Occipital lobe (tissue), 2 donors: ENCODE measurements around the gene NOVA1. TPM values are rescaled to one million over a fixed set of nuclear protein-coding genes. Genes with fewer than 3 reads are reported as not detected.

Experiments used
- DNase-seq: peaks from one replicate; lab custom pipeline; 2025; lab: John Stamatoyannopoulos, UW
- total RNA-seq: library from RNA; depleted of rRNA; stranded (reverse); fragments of >200 nt; gene quantifications from one replicate; pipeline ENCODE4 v1.2.3, GENCODE V29; 2014

NOVA1 gene
- total RNA-seq, 1 donor from 2014 or later = 58.3 TPM

DNA sequence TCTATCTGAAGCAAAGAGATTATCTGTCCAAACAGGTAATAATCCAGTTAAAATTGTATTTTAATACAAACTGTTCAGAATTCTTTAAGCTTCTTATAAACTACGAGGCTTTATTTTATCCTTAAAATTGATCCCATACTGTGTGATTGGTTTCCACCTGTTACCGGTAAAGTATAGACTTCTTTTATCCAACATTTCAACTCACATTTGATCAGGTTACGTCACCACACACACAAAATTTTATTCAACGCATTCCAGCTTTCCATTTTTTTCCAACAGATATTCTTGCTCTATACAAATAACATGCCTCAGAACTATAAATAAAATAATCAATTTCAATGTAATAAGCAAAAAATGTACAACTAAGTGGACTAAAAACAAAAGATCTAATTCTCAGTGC lies 4.5 kb downstream of the NOVA1 start:
- no peak for DNase-seq

- no peak for DNase-seq
Measured at GRCh38 chr14:26589925-26590324, 7.9 kb downstream of the NOVA1 start.

- DNase-seq = no peak
Measured at GRCh38 chr14:26577711-26578110, 20.1 kb downstream of the NOVA1 start.

GRCh38 chr14:26554069-26554772 lies 43.6 kb downstream of the NOVA1 start:
- DNase-seq = no peak

GRCh38 chr14:26549571-26549970 lies 48.3 kb downstream of the NOVA1 start:
- DNase-seq = no peak

DNA sequence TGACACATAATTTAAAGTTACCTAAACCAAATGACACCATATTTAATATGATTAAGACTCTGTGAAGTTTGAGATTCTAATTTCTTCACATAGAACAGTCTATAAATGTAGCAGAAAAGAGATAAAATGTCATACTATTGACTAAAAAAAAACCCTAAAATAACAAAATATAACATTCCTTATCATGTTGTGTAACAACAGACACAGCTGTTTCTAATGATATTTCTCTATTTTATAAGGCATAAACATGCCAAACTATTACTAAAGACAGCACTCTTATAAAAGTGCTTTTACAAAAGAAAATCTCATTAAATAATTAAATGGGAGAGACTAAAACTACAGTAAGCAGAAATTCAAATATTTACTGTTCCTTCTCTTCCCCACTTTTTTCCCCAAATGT lies 49.4 kb downstream of the NOVA1 start:
- no peak for DNase-seq

DNA sequence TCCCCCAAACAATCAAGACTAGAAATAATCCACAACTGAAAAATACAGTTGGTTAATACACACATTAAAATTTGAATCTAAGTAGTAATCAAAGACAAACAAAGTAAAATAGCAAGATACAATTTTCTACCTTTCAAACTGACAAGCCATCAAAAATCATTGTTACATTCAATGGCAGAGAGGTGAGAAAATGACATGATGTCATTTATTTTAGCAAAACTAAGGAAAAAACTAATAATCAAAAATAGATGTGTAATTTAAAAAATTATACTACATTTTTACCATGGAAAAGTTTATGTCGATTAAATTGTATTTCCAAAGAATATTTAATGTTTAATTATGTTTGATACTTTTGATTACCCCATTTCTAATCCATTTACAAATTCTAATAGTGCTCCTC lies 59.7 kb downstream of the NOVA1 start:
- DNase-seq = no peak

DNA sequence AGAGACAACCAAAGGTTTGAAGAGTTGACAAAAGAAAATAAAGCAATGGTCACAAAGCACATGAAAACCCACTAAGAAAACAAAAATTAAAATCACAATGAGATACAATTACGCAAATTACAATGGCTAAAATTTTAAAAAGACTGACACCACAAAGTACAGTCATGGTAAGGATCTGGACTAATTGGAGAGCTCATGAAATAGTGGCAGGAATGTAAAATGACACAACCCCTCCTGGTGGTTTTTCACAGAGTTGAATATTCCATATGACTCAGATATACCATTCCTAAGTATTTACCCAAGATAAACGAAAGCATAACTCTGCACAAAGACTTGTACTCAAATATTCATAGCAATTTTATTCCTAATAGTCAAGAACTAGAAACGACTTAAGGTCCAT lies 65.9 kb downstream of the NOVA1 start:
- DNase-seq = no peak

- no peak for DNase-seq
Measured at GRCh38 chr14:26528415-26529182, 69.2 kb downstream of the NOVA1 start.

GRCh38 chr14:26527095-26527494 lies 70.7 kb downstream of the NOVA1 start:
- DNase-seq = no peak

- DNase-seq = no peak
Measured at GRCh38 chr14:26526137-26526536, 71.7 kb downstream of the NOVA1 start.

GRCh38 chr14:26525085-26525484 lies 72.7 kb downstream of the NOVA1 start:
- DNase-seq = no peak

- DNase-seq = no peak
Measured at GRCh38 chr14:26522967-26523366, 74.9 kb downstream of the NOVA1 start.

DNA sequence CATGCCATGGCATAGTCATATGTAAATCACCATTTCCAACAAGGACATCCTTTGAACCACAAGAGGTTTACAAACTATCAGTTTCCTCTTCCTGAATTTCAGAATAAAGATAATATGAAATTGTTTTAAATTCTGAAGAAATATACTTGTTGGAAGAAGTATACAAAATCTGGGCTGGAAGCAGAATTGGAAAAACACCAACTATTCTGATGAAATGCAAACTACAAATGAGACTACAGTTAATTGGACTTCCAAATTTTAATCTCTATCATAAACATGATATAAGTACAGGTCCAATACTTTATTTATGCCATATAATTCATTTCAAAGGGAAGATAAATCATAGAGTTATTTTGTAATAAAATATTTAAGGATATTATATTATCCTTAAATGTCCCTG lies 80.1 kb downstream of the NOVA1 start:
- no peak for DNase-seq

DNA sequence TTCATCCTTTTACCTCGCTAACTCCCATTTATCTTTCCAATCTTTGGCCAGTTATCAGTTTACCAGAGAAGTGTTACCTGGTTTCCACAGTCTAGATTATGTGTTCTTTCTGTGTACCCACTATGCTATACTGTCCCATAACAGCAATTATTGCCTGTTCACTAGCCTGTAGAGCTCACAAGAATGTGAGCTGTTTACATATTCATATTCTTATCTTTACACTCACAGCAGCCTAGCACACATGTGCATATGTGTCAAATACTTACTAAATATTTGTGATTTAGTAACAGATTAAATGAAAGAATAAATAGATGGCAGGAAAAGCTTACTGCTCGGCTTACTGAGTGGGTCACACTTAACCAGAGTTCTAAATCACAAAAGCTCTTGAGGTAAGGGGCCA lies 97.8 kb downstream of the NOVA1 start:
- DNase-seq = no peak

GRCh38 chr14:26499546-26499945 lies 98.3 kb downstream of the NOVA1 start:
- DNase-seq = no peak

- no peak for DNase-seq
Measured at GRCh38 chr14:26486922-26487321, 110.9 kb downstream of the NOVA1 start.

DNA sequence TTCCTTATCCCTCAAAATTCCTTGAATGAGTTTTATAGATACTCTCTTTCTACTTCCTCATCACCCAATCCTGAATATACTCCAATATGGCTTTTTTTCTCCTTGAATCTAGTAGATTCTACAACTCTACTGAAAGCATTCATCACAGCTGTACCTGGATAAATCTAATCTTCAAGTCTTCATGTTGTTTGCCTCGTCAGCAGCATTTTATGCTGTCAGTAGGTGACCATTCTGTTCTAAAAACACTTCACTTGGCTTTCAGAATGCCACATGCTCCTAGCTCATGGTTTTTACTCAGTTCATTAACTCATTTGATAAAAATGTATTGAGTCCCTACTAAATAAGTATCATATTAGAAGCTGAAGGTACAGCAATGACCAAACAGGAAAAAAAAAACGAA lies 113.3 kb downstream of the NOVA1 start:
- no peak for DNase-seq

DNA sequence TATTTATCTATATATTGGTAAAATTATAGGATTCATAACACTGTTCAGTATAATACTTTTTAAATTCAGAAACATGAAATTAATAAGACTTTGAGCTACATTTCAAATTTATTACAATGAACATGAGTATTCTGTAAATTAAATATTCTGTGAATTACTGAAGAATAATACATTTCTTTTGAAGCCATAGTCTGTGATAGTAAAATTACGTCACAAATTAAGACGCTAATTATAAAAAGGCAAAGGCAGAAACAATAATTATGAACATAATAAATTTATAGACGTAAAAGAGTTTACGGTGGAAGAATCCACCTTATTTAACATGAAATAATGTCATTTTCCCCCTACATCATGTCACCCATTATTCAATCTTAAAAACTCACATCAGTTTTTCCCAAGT lies 118.9 kb downstream of the NOVA1 start:
- DNase-seq = no peak

GRCh38 chr14:26466862-26467261 lies 131.0 kb downstream of the NOVA1 start:
- no peak for DNase-seq

GRCh38 chr14:26463136-26463535 lies 134.7 kb downstream of the NOVA1 start:
- no peak for DNase-seq

DNA sequence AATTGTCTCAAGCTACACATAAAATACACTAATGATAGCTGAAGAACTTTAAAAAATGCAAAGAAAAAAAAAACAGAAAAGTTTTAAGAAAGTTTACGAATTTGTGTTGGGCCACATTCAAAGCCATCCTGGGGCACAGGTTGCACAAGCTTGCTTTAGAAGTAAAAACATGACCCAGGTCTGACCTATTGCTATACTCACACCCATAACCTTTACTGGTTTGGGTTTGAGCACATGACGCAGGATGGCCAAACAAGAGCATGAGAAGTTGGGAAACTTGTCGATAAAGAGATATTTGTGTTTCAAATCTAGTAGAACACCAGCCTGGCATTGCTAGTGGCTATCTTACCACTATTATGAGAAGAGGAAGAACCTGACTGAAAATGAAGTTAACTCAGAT lies 143.7 kb downstream of the NOVA1 start:
- DNase-seq = no peak

- no peak for DNase-seq
Measured at GRCh38 chr14:26448181-26448855, 149.5 kb downstream of the NOVA1 start.
